ENCODE data around the gene MYDGF. TPM values are rescaled to one million over a fixed set of nuclear protein-coding genes. Genes with fewer than 3 reads are reported as not detected.

MYDGF gene
- total RNA-seq, 1 donor from 2014 or later: 23.4 TPM

DNA sequence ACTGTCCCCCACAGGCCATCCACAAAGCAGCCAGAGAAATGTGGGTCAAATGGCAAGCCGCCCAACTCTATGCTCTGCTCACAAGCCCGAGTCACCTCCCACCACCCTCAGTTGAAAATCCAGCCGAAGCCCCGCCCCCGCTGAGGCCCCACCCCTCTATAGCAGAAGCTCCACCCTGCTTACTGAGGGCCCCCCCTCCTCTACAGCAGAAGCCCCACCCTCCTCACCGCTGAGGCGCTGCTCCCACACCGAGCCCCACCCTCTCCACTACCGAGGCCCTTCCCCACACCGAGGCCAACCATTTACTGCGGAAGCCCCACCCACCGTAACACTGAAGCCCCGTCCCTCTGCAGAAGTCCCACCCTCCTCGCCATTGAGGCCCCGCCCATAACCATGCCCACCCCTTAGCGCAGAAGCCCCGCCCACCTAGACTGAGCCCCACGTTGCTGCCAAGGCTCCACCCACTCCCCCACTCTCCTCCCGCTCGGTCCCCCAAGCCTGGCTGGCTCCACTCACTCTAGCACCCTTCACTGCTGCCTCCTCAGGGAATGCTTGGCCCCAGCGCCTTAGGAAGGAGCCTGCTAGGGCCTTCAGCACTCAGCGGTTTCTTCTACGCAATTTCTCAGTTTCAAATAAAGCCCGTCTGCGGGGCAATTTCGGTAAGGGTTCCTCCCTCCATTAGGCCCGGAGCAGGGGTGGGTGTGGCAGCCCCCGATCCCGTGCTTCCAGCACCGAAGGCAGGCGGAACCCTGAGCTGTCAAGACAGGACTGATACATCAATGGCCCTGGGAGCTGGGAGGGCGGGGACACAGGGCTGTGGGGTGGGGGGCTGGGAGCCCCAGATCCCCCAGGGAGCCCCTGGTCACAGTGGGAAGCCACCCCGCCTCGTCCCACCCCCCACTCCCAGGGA, 9.0 kb upstream of the MYDGF start:
- Histone ChIP-seq H3K4me2 (no peak overlapping the region), H3K36me3 (no peaks in the 10 kb centered on the region), H3K9me3 (ENCODE audit: low read depth) (no peaks in the 10 kb centered on the region), H3K27ac (no peak overlapping the region), H2AFZ (replicated peaks) (no peak overlapping the region), H3K4me1 (no peaks in the 10 kb centered on the region), H3K27me3 (no peaks in the 10 kb centered on the region), H3K79me2 (ENCODE audit: low read depth) (no peaks in the 10 kb centered on the region), H3K4me3 (no peak overlapping the region), H4K20me1 (ENCODE audit: low read depth) (no peaks in the 10 kb centered on the region), H3F3A (ENCODE audit: low read depth) (peaks cover 24% of the 10 kb centered on the region), H3K9ac (no peak overlapping the region)
- H3K9me3 Mint-ChIP-seq: no peaks in the 10 kb centered on the region
- peaks cover 6% of the 10 kb centered on the region for H3K36me3 Mint-ChIP-seq
- TF ChIP-seq EZH2phosphoT487 (IDR thresholded peaks at IDR 0.05) (no peak), EZH2 (IDR thresholded peaks at IDR 0.05) (no peak)
- TF ChIP-seq, protein P1, sequence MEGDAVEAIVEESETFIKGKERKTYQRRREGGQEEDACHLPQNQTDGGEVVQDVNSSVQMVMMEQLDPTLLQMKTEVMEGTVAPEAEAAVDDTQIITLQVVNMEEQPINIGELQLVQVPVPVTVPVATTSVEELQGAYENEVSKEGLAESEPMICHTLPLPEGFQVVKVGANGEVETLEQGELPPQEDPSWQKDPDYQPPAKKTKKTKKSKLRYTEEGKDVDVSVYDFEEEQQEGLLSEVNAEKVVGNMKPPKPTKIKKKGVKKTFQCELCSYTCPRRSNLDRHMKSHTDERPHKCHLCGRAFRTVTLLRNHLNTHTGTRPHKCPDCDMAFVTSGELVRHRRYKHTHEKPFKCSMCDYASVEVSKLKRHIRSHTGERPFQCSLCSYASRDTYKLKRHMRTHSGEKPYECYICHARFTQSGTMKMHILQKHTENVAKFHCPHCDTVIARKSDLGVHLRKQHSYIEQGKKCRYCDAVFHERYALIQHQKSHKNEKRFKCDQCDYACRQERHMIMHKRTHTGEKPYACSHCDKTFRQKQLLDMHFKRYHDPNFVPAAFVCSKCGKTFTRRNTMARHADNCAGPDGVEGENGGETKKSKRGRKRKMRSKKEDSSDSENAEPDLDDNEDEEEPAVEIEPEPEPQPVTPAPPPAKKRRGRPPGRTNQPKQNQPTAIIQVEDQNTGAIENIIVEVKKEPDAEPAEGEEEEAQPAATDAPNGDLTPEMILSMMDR (IDR thresholded peaks at IDR 0.05): no peak
- DNase-seq (ENCODE audit: low spot score): peak; percentile 82
- H3K4me1 Mint-ChIP-seq: peaks cover 16% of the 10 kb centered on the region
- no peak overlapping the region for H3K27ac Mint-ChIP-seq
- H3K27me3 Mint-ChIP-seq (ENCODE audit: insufficient read depth, low read depth): peaks cover 4% of the 10 kb centered on the region
- no peak overlapping the region for H3K4me3 Mint-ChIP-seq

DNA sequence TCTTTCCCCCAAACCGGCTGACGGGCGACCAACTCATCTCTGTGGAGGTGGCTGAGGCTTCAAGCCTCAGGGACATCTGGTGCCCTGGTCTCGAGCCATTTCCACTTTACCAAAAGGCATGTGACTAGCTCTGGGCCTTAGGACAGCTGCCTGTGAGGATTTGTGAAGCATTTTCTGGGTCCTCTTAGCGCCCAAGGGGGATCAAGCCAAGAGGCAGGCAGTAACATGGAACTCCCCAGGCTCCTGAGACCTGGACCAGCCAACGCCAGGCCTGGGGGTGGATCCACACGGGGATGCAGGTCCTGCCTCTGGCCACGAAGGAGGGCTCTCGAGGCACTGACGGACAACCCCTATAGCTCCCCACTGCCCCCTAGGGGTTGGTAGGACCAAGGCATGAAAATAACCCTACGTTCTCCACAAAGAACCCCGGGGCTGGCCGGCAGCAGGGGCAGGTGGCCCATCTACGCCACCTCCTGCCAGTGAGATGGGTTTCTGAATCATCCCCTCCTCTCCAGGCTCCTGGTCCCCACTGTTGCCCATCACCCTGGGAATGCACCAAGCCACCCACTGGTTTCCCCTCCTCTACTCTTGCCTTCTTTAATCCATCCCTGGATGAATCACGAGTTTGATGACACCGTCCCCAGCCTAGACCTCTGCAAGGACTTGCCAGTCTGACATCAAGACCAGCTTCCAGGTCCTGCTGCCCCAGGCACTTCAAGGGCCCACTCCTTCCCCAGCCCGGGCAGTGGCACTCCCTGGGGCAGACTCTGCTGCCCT, 7.0 kb upstream of the MYDGF start:
- Histone ChIP-seq H3F3A (ENCODE audit: low read depth) (peaks cover 33% of the 10 kb centered on the region), H3K27ac (no peak overlapping the region), H3K27me3 (no peaks in the 10 kb centered on the region), H3K79me2 (ENCODE audit: low read depth) (no peaks in the 10 kb centered on the region), H3K4me2 (no peak overlapping the region), H3K9ac (no peak overlapping the region), H3K4me1 (no peaks in the 10 kb centered on the region), H2AFZ (replicated peaks) (no peak overlapping the region), H3K36me3 (no peaks in the 10 kb centered on the region), H3K9me3 (ENCODE audit: low read depth) (no peaks in the 10 kb centered on the region), H4K20me1 (ENCODE audit: low read depth) (no peaks in the 10 kb centered on the region), H3K4me3 (no peak overlapping the region)
- peak; percentile 84 for DNase-seq (ENCODE audit: low spot score)
- Mint-ChIP-seq H3K4me3 (peak overlapping the region; percentile 62), H3K4me1 (peaks cover 16% of the 10 kb centered on the region), H3K36me3 (peaks cover 3% of the 10 kb centered on the region), H3K9me3 (no peaks in the 10 kb centered on the region), H3K27me3 (ENCODE audit: insufficient read depth, low read depth) (peaks cover 4% of the 10 kb centered on the region), H3K27ac (peak overlapping the region; percentile 33)
- no peak for TF ChIP-seq EZH2 (IDR thresholded peaks at IDR 0.05)
- TF ChIP-seq EZH2phosphoT487 (IDR thresholded peaks at IDR 0.05): no peak
- TF ChIP-seq, protein P1 (IDR thresholded peaks at IDR 0.05): peak; percentile 59

DNA sequence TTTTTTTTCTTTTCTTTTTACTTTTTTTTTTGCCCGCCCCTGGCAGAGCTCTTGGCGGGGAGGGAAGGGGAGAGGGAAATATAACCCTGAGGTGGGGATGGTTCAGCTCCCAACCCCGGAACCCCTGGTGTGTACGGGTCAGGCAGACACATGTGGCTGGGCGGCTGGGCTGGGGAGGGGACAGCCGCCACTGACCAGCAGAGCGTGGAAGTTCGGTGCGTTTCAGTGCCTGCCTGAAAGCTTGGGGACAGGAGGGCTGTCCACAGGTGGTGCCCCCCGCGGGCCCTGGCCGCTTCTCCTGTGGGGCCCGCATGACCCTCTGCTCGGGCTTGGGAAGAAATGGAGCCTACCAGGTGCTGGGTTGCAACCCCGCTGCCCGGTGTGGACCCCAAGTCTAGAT, 5.2 kb upstream of the MYDGF start:
- H3K4me3 ChIP-seq: no peak overlapping the region
- TF ChIP-seq EZH2 (IDR thresholded peaks at IDR 0.05) (no peak), EZH2phosphoT487 (IDR thresholded peaks at IDR 0.05) (no peak)
- TF ChIP-seq, protein P1 (IDR thresholded peaks at IDR 0.05): no peak
- H3K4me1 Mint-ChIP-seq: peaks cover 25% of the 10 kb centered on the region
- no peak overlapping the region for H3K4me3 Mint-ChIP-seq
- H3K9ac ChIP-seq: no peak overlapping the region
- H3K36me3 ChIP-seq: no peaks in the 10 kb centered on the region
- H4K20me1 ChIP-seq (ENCODE audit: low read depth): no peaks in the 10 kb centered on the region
- no peak for DNase-seq (ENCODE audit: low spot score)
- H3K27ac Mint-ChIP-seq: no peak overlapping the region
- H3K27me3 Mint-ChIP-seq (ENCODE audit: insufficient read depth, low read depth): peaks cover 4% of the 10 kb centered on the region
- no peaks in the 10 kb centered on the region for H3K4me1 ChIP-seq
- peaks cover 2% of the 10 kb centered on the region for H3K36me3 Mint-ChIP-seq
- H3F3A ChIP-seq (ENCODE audit: low read depth): peaks cover 46% of the 10 kb centered on the region
- no peaks in the 10 kb centered on the region for H3K27me3 ChIP-seq
- no peak overlapping the region for H3K4me2 ChIP-seq
- no peaks in the 10 kb centered on the region for H3K79me2 ChIP-seq (ENCODE audit: low read depth)
- no peak overlapping the region for H2AFZ ChIP-seq (replicated peaks)
- H3K9me3 ChIP-seq (ENCODE audit: low read depth): no peaks in the 10 kb centered on the region
- H3K27ac ChIP-seq: no peak overlapping the region
- no peaks in the 10 kb centered on the region for H3K9me3 Mint-ChIP-seq
